Neural cell (in vitro differentiated cells): ENCODE results near the gene SLC4A1. TPM values are rescaled to one million over a fixed set of nuclear protein-coding genes. Genes with fewer than 3 reads are reported as not detected.

Experiments used
- H2AFZ ChIP-seq: fragments of 200-600, 300-800 bp; sonication (generic), shearing (Covaris generic); 2 replicates; pipeline ENCODE4 v1.6.0; 2014; ENCODE audit warnings: low read depth, mild to moderate bottlenecking, antibody characterized with exemption, low read length, moderate library complexity
- H3F3A ChIP-seq: fragments of 200-600 bp; shearing (Covaris generic); 2 replicates; pipeline ENCODE4 v1.6.1; 2016; ENCODE audit warnings: mild to moderate bottlenecking, moderate library complexity, mixed read lengths, antibody characterized with exemption, low read length; ENCODE audit not compliant: insufficient read depth, poor library complexity, severe bottlenecking
- H3K27ac ChIP-seq: fragments of 200-600, 300-800 bp; sonication (generic), shearing (Covaris generic); 2 replicates; pipeline ENCODE4 v1.5.1; 2014; ENCODE audit warnings: mild to moderate bottlenecking, low read length, moderate library complexity
- H3K27me3 ChIP-seq: fragments of 300-800, 200-600 bp; sonication (generic), shearing (Covaris generic); 2 replicates; pipeline ENCODE4 v1.6.0; 2014; ENCODE audit warnings: mild to moderate bottlenecking, low read depth, low read length, moderate library complexity; ENCODE audit not compliant: insufficient read depth
- H3K36me3 ChIP-seq: fragments of 300-800, 200-600 bp; sonication (generic), shearing (Covaris generic); 2 replicates; pipeline ENCODE4 v1.5.1; 2014; ENCODE audit warnings: mild to moderate bottlenecking, antibody characterized with exemption, low read length, moderate library complexity; ENCODE audit not compliant: insufficient read depth
- H3K4me2 ChIP-seq: fragments of 300-800, 200-600 bp; sonication (generic), shearing (Covaris generic); 2 replicates; pipeline ENCODE4 v1.6.0; 2014; ENCODE audit warnings: mild to moderate bottlenecking, low read length
- H3K4me3 ChIP-seq: fragments of 300-800, 200-600 bp; sonication (generic), shearing (Covaris generic); 2 replicates; pipeline ENCODE4 v1.5.1; 2014; ENCODE audit warnings: mild to moderate bottlenecking, low read length, moderate library complexity
- H3K79me2 ChIP-seq: fragments of 200-600 bp; shearing (Covaris generic); replicated peaks from 2 replicates; pipeline ENCODE4 v1.6.0; 2014; ENCODE audit warnings: mild to moderate bottlenecking, low read length, moderate library complexity; ENCODE audit not compliant: insufficient read depth
- H3K9ac ChIP-seq: fragments of 300-800, 200-600 bp; sonication (generic), shearing (Covaris generic); 2 replicates; pipeline ENCODE4 v1.6.1; 2016; ENCODE audit warnings: mild to moderate bottlenecking, low read length, mixed read lengths
- H3K9me2 ChIP-seq: fragments of 200-600 bp; shearing (Covaris generic); 2 replicates; pipeline ENCODE4 v1.6.1; 2016; ENCODE audit warnings: mild to moderate bottlenecking, low read length, mixed read lengths; ENCODE audit not compliant: insufficient read depth
- H3K9me3 ChIP-seq: fragments of 200-600, 300-800 bp; sonication (generic), shearing (Covaris generic); 2 replicates; pipeline ENCODE4 v1.6.1; 2016; ENCODE audit warnings: mild to moderate bottlenecking, mixed run types, low read length, moderate library complexity, mixed read lengths
- H4K20me1 ChIP-seq: fragments of 200-600 bp; shearing (Covaris generic); 2 replicates; pipeline ENCODE4 v1.6.1; 2016; ENCODE audit warnings: mild to moderate bottlenecking, mixed run types; ENCODE audit not compliant: insufficient read depth
- EP300 ChIP-seq: fragments of 450-650 bp; conservative IDR thresholded peaks from 2 replicates; pipeline ENCODE4 v1.6.1; 2014; ENCODE audit warnings: antibody characterized with exemption, mild to moderate bottlenecking, moderate library complexity; ENCODE audit not compliant: poor library complexity, severe bottlenecking
- EZH2 ChIP-seq: fragments of 200-600, 300-800 bp; shearing (Covaris generic), sonication (generic); IDR thresholded peaks from 2 replicates; pipeline ENCODE4 v1.6.1; 2014; ENCODE audit warnings: antibody characterized with exemption, low read length, borderline replicate concordance, mild to moderate bottlenecking; ENCODE audit not compliant: insufficient read depth, poor library complexity, severe bottlenecking
- MXI1 ChIP-seq: fragments of 450-650 bp; conservative IDR thresholded peaks from 2 replicates; pipeline ENCODE4 v1.6.1; 2014; ENCODE audit warnings: antibody characterized with exemption, mild to moderate bottlenecking; ENCODE audit not compliant: poor library complexity, severe bottlenecking
- POLR2AphosphoS5 ChIP-seq: IDR thresholded peaks from 2 replicates; pipeline ENCODE4 v1.6.1; 2012
- RAD21 ChIP-seq: fragments of 450-650 bp; conservative IDR thresholded peaks from 2 replicates; pipeline ENCODE4 v1.6.1; 2014; ENCODE audit warnings: antibody characterized with exemption, mild to moderate bottlenecking, moderate library complexity
- SMC3 ChIP-seq: fragments of 450-650 bp; conservative IDR thresholded peaks from 2 replicates; pipeline ENCODE4 v1.6.1; 2014; ENCODE audit warnings: antibody characterized with exemption, mild to moderate bottlenecking, moderate library complexity; ENCODE audit not compliant: poor library complexity
- TAF1 ChIP-seq: IDR thresholded peaks from 2 replicates; pipeline ENCODE4 v1.6.1; 2012; ENCODE audit warnings: low read depth
- polyA plus RNA-seq: library from polyadenylated mRNA; depleted of rRNA; stranded (reverse); fragments of >200 nt; gene quantifications from 2 replicates; pipeline ENCODE4 v1.2.3, GENCODE V29; 2014
- TF ChIP-seq, protein P1 (sequence below): fragments of 450-650 bp; IDR thresholded peaks from 2 replicates; pipeline ENCODE4 v1.5.1; 2014; ENCODE audit warnings: antibody characterized with exemption, mild to moderate bottlenecking, moderate library complexity; ENCODE audit not compliant: poor library complexity, severe bottlenecking
- TF ChIP-seq, protein P2 (sequence below): IDR thresholded peaks from 2 replicates; pipeline ENCODE4 v1.6.1; 2012; ENCODE audit warnings: borderline replicate concordance

The SLC4A1 gene
- polyA plus RNA-seq, 1 donor from 2014 or later, result 0.05 TPM

DNA sequence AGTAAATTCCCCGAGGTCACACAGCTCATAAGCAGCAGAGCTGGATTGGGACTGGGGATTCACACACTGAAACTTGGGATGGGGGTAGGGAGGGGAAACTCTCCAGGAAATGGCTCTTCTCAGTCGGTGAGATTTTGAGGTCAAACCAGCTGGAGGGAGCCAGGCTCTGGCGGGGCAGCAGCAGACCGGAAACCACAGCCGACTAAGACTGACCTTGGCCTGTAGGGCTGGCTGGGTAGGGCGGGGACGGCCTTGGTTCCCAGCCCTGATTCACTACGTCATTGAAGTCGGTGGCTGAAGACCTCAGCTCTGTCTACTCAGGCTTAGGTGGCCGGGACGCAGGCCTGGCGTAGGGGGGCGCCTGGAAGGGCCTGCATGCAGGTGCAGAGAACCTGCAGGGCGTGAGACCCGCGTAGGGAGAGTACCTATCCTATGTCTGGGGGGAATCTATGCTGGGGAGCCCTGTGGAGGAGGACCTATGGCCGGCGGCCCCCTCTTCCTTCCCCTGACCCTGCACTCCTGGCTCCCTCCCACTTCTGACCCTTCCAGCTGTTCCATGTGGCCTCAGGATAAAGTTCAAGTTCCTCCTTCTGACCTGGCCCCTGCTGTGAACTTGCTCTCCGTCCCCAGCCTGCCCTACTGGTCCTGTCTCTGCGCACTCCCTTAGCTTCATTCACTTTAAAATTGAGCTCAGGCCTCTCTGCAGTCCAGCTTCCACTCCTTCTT is 11.9 kb upstream of the SLC4A1 start:
- TF ChIP-seq, protein P1, sequence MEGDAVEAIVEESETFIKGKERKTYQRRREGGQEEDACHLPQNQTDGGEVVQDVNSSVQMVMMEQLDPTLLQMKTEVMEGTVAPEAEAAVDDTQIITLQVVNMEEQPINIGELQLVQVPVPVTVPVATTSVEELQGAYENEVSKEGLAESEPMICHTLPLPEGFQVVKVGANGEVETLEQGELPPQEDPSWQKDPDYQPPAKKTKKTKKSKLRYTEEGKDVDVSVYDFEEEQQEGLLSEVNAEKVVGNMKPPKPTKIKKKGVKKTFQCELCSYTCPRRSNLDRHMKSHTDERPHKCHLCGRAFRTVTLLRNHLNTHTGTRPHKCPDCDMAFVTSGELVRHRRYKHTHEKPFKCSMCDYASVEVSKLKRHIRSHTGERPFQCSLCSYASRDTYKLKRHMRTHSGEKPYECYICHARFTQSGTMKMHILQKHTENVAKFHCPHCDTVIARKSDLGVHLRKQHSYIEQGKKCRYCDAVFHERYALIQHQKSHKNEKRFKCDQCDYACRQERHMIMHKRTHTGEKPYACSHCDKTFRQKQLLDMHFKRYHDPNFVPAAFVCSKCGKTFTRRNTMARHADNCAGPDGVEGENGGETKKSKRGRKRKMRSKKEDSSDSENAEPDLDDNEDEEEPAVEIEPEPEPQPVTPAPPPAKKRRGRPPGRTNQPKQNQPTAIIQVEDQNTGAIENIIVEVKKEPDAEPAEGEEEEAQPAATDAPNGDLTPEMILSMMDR, result no peak
- TF ChIP-seq EZH2, result no peak
- TF ChIP-seq RAD21, result no peak
- no peak for TF ChIP-seq EP300
- TF ChIP-seq SMC3, result no peak
- TF ChIP-seq TAF1, result no peak
- TF ChIP-seq, protein P2, sequence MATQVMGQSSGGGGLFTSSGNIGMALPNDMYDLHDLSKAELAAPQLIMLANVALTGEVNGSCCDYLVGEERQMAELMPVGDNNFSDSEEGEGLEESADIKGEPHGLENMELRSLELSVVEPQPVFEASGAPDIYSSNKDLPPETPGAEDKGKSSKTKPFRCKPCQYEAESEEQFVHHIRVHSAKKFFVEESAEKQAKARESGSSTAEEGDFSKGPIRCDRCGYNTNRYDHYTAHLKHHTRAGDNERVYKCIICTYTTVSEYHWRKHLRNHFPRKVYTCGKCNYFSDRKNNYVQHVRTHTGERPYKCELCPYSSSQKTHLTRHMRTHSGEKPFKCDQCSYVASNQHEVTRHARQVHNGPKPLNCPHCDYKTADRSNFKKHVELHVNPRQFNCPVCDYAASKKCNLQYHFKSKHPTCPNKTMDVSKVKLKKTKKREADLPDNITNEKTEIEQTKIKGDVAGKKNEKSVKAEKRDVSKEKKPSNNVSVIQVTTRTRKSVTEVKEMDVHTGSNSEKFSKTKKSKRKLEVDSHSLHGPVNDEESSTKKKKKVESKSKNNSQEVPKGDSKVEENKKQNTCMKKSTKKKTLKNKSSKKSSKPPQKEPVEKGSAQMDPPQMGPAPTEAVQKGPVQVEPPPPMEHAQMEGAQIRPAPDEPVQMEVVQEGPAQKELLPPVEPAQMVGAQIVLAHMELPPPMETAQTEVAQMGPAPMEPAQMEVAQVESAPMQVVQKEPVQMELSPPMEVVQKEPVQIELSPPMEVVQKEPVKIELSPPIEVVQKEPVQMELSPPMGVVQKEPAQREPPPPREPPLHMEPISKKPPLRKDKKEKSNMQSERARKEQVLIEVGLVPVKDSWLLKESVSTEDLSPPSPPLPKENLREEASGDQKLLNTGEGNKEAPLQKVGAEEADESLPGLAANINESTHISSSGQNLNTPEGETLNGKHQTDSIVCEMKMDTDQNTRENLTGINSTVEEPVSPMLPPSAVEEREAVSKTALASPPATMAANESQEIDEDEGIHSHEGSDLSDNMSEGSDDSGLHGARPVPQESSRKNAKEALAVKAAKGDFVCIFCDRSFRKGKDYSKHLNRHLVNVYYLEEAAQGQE, result no peak
- TF ChIP-seq POLR2AphosphoS5, result no peak
- TF ChIP-seq MXI1, result no peak
- no peak overlapping the region for H3K4me3 ChIP-seq
- H3K79me2 ChIP-seq, result no peaks in the 10 kb centered on the region
- H3F3A ChIP-seq, result no peaks in the 10 kb centered on the region
- H3K27ac ChIP-seq, result no peak overlapping the region
- H3K9me3 ChIP-seq, result no peaks in the 10 kb centered on the region
- no peak overlapping the region for H3K4me2 ChIP-seq
- no peaks in the 10 kb centered on the region for H4K20me1 ChIP-seq
- no peaks in the 10 kb centered on the region for H3K27me3 ChIP-seq
- H3K36me3 ChIP-seq, result no peaks in the 10 kb centered on the region
- H3K9me2 ChIP-seq, result no peaks in the 10 kb centered on the region
- H3K9ac ChIP-seq, result no peak overlapping the region
- no peak overlapping the region for H2AFZ ChIP-seq

DNA sequence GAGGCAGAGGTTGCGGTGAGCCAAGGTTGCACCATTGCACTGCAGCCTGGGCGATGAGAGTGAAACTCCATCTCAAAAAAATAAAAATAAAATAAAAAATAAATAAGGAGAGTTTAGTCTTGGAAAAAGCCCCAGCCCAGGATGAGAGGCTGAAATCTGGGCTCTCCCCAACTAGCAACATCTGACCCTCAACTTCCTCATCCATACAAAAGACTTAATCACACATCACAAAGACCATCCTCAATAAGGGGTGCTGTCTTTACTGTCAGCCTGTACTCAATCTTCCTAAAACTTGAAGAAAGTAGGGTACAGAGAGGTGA is 11.4 kb upstream of the SLC4A1 start:
- Histone ChIP-seq H3K36me3 (no peaks in the 10 kb centered on the region), H3K79me2 (no peaks in the 10 kb centered on the region), H3F3A (no peaks in the 10 kb centered on the region), H3K27ac (no peak overlapping the region), H3K4me2 (no peak overlapping the region), H2AFZ (no peak overlapping the region), H3K9ac (no peak overlapping the region), H3K9me2 (no peaks in the 10 kb centered on the region), H3K27me3 (no peaks in the 10 kb centered on the region), H4K20me1 (no peaks in the 10 kb centered on the region), H3K4me3 (no peak overlapping the region), H3K9me3 (no peaks in the 10 kb centered on the region)
- TF ChIP-seq TAF1 (no peak), MXI1 (no peak), POLR2AphosphoS5 (no peak), EZH2 (no peak), SMC3 (no peak), RAD21 (no peak), EP300 (no peak)
- TF ChIP-seq, protein P2, result no peak
- TF ChIP-seq, protein P1, result no peak
